ENCODE results near the gene RDH16. TPM values are rescaled to one million over a fixed set of nuclear protein-coding genes. Genes with fewer than 3 reads are reported as not detected.
"Not testable (repeated sequence)": the region's sequence is repeated elsewhere in the genome, so short reads cannot be mapped to it uniquely, and the experiment has no call there.

Gene RDH16
- total RNA-seq, 1 experiment from 2014 or later, result 0.08 TPM

DNA sequence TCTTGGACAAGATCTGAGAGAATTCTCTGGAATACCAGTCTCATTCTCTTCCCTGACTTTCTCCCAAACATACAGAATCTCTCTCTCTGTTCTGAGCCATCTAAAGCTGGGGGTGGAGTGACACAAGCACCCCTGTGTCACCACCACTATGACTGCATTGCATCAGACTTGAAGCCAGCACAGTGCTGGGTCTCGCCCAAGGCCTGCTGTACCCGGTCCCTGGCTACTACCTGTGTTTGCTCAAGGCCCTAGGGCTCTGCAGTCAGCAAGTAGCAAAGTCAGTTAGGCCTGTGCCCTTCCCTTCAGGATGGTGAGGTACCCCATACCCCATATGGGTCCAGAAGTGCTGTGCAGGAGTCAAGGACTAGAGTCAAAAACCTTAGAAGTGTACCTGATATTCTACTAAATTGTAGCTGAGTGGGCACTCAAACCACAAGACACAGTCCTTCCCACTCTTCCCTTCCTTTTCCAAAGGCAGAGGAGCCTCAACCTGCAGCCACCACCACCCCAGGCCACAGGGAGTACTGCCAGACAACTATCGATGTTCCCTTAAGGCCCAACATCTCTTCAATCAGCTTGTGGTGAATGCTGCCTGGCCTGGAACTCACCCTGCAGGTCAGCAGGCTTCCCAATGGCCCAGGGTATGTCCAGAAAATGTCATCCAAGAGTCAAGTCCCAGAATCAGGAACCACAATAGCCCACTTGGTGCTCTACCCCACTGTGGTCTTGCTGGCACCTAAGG is 21.2 kb upstream of the RDH16 start:
- intact Hi-C loops (cut with micrococcal nuclease; ENCODE audit: unreplicated experiment) (no loop called here), in situ Hi-C loops (cut with HindIII; ENCODE audit: low pct_unique_long_range_greater_than_20kb, low sequenced_read_pairs) (no loop called here)
- Histone ChIP-seq H3K4me1 (ENCODE audit: control insufficient read depth, insufficient read depth, low read length) (no peaks in the 10 kb centered on the region), H3K4me3 (ENCODE audit: low read depth in 2 of 2, low read length in 2 of 2) (no peak overlapping the region), H3K9me3 (ENCODE audit: control insufficient read depth, insufficient read depth, low read depth, low read length) (no peaks in the 10 kb centered on the region), H3K27me3 (ENCODE audit: control insufficient read depth, insufficient read depth, low read length) (no peaks in the 10 kb centered on the region), H3K36me3 (ENCODE audit: control insufficient read depth, insufficient read depth, low read length) (no peaks in the 10 kb centered on the region), H3K27ac (ENCODE audit: low read length) (no peak overlapping the region)
- no TSS peak for BruUV-seq (replicated peaks)
- DNase-seq (ENCODE audit: low read depth, low spot score) (no peak), ATAC-seq (no peak)
- CTCF ChIA-PET, result no interaction called here
- TF ChIP-seq POLR2AphosphoS5 (IDR thresholded peaks at IDR 0.05; ENCODE audit: low read depth, low read length) (no peak), SIN3A (IDR thresholded peaks at IDR 0.05; ENCODE audit: borderline replicate concordance, insufficient read depth, low read depth, low read length) (no peak), TCF7L2 (IDR thresholded peaks at IDR 0.05; ENCODE audit: low read depth, low read length) (no peak)
- TF ChIP-seq, protein P1, sequence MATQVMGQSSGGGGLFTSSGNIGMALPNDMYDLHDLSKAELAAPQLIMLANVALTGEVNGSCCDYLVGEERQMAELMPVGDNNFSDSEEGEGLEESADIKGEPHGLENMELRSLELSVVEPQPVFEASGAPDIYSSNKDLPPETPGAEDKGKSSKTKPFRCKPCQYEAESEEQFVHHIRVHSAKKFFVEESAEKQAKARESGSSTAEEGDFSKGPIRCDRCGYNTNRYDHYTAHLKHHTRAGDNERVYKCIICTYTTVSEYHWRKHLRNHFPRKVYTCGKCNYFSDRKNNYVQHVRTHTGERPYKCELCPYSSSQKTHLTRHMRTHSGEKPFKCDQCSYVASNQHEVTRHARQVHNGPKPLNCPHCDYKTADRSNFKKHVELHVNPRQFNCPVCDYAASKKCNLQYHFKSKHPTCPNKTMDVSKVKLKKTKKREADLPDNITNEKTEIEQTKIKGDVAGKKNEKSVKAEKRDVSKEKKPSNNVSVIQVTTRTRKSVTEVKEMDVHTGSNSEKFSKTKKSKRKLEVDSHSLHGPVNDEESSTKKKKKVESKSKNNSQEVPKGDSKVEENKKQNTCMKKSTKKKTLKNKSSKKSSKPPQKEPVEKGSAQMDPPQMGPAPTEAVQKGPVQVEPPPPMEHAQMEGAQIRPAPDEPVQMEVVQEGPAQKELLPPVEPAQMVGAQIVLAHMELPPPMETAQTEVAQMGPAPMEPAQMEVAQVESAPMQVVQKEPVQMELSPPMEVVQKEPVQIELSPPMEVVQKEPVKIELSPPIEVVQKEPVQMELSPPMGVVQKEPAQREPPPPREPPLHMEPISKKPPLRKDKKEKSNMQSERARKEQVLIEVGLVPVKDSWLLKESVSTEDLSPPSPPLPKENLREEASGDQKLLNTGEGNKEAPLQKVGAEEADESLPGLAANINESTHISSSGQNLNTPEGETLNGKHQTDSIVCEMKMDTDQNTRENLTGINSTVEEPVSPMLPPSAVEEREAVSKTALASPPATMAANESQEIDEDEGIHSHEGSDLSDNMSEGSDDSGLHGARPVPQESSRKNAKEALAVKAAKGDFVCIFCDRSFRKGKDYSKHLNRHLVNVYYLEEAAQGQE (IDR thresholded peaks at IDR 0.05; ENCODE audit: insufficient read depth in 1 of 2, low read depth in 2 of 2, low read length in 1 of 2), result no peak
- TF ChIP-seq, protein P2, sequence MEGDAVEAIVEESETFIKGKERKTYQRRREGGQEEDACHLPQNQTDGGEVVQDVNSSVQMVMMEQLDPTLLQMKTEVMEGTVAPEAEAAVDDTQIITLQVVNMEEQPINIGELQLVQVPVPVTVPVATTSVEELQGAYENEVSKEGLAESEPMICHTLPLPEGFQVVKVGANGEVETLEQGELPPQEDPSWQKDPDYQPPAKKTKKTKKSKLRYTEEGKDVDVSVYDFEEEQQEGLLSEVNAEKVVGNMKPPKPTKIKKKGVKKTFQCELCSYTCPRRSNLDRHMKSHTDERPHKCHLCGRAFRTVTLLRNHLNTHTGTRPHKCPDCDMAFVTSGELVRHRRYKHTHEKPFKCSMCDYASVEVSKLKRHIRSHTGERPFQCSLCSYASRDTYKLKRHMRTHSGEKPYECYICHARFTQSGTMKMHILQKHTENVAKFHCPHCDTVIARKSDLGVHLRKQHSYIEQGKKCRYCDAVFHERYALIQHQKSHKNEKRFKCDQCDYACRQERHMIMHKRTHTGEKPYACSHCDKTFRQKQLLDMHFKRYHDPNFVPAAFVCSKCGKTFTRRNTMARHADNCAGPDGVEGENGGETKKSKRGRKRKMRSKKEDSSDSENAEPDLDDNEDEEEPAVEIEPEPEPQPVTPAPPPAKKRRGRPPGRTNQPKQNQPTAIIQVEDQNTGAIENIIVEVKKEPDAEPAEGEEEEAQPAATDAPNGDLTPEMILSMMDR (IDR thresholded peaks at IDR 0.05), result no peak
- POLR2A ChIA-PET, result no interaction called here

DNA sequence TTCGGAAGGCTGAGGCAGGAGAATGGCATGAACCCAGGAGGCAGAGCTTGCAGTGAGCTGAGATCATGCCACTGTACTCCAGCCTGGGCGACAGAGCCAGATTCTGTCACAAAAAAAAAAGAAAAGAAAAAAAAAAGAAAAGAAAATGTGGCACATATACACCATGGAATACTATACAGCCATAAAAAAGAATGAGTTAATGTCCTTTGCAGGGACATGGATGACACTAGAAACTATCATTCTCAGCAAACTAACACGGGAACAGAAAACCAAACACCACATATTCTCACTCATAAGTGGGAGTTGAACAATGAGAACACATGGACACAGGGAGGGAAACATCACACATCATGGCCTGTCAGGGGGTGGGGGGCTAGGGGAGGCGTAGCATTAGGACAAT is 20.0 kb upstream of the RDH16 start:
- in situ Hi-C loops (cut with HindIII; ENCODE audit: low pct_unique_long_range_greater_than_20kb, low sequenced_read_pairs); H3K9me3 ChIP-seq (ENCODE audit: control insufficient read depth, insufficient read depth, low read depth, low read length); DNase-seq (ENCODE audit: low read depth, low spot score); H3K36me3 ChIP-seq (ENCODE audit: control insufficient read depth, insufficient read depth, low read length); BruUV-seq (replicated peaks); H3K4me1 ChIP-seq (ENCODE audit: control insufficient read depth, insufficient read depth, low read length); CTCF ChIA-PET; POLR2A ChIA-PET; ATAC-seq; H3K27ac ChIP-seq (ENCODE audit: low read length); H3K27me3 ChIP-seq (ENCODE audit: control insufficient read depth, insufficient read depth, low read length); intact Hi-C loops (cut with micrococcal nuclease; ENCODE audit: unreplicated experiment); H3K4me3 ChIP-seq (ENCODE audit: low read depth in 2 of 2, low read length in 2 of 2): not testable (repeated sequence)

DNA sequence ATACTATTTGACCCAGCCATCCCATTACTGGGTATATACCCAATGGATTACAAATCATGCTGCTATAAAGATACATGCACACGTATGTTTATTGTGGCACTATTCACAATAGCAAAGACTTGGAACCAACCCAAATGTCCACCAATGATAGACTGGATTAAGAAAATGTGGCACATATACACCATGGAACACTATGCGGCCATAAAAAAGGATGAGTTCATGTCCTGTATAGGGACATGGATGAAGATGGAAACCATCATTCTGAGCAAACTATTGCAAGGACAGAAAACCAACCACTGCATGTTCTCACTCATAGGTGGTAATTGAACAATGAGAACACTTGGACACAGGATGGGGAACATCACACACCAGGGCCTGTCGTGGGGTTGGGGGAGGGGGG is 16.8 kb upstream of the RDH16 start:
- H3K36me3 ChIP-seq (ENCODE audit: control insufficient read depth, insufficient read depth, low read length); DNase-seq (ENCODE audit: low read depth, low spot score); CTCF ChIA-PET; POLR2A ChIA-PET; H3K4me1 ChIP-seq (ENCODE audit: control insufficient read depth, insufficient read depth, low read length); BruUV-seq (replicated peaks); ATAC-seq; H3K4me3 ChIP-seq (ENCODE audit: low read depth in 2 of 2, low read length in 2 of 2); H3K27me3 ChIP-seq (ENCODE audit: control insufficient read depth, insufficient read depth, low read length); H3K9me3 ChIP-seq (ENCODE audit: control insufficient read depth, insufficient read depth, low read depth, low read length); in situ Hi-C loops (cut with HindIII; ENCODE audit: low pct_unique_long_range_greater_than_20kb, low sequenced_read_pairs); intact Hi-C loops (cut with micrococcal nuclease; ENCODE audit: unreplicated experiment); H3K27ac ChIP-seq (ENCODE audit: low read length): not testable (repeated sequence)

DNA sequence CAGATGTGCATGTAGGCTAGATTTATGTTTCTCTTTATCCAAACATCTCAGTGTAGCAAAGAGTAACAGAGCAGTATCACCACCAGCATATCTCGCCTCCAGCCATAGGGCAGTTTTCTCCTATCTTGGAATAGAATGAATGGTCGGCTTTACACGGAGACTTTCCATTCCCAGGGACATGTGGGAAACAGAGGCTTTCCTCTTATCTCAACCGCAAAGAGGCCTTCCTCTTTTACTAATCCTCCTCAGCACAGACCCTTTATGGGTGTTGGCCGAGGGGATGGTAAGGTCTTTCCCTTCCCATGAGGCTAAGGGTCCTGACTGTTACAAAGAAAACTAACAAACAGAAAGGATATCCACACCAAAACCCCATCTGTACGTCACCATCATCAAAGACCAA is 11.5 kb upstream of the RDH16 start:
- DNase-seq (ENCODE audit: low read depth, low spot score); H3K4me1 ChIP-seq (ENCODE audit: control insufficient read depth, insufficient read depth, low read length); H3K4me3 ChIP-seq (ENCODE audit: low read depth in 2 of 2, low read length in 2 of 2); H3K27ac ChIP-seq (ENCODE audit: low read length); intact Hi-C loops (cut with micrococcal nuclease; ENCODE audit: unreplicated experiment); BruUV-seq (replicated peaks); H3K27me3 ChIP-seq (ENCODE audit: control insufficient read depth, insufficient read depth, low read length); POLR2A ChIA-PET; H3K9me3 ChIP-seq (ENCODE audit: control insufficient read depth, insufficient read depth, low read depth, low read length); H3K36me3 ChIP-seq (ENCODE audit: control insufficient read depth, insufficient read depth, low read length); in situ Hi-C loops (cut with HindIII; ENCODE audit: low pct_unique_long_range_greater_than_20kb, low sequenced_read_pairs); ATAC-seq; CTCF ChIA-PET: not testable (repeated sequence)

DNA sequence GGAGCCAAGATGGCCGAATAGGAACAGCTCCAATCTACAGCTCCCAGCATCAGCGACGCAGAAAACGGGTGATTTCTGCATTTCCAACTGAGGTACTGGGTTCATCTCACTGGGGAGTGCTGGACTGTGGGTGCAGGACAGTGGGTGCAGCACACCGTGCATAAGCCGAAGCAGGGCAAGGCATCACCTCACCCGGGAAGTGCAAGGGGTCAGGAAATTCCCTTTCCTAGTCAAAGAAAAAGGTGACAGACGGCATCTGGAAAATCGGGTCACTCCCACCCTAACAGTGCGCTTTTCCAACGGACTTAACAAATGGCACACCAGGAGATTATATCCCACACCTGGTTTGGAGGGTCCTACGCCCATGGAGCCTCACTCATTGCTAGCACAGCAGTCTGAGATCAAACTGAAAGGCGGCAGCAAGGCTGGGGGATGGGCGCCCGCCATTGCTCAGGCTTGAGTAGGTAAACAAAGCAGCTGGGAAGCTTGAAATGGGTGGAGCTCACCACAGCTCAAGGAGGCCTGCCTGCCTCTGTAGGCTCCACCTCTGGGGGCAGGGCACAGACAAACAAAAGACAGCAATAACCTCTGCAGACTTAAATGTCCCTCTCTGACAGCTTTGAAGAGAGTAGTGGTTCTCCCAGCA is 8.7 kb upstream of the RDH16 start:
- intact Hi-C loops (cut with micrococcal nuclease; ENCODE audit: unreplicated experiment); H3K27me3 ChIP-seq (ENCODE audit: control insufficient read depth, insufficient read depth, low read length); BruUV-seq (replicated peaks); in situ Hi-C loops (cut with HindIII; ENCODE audit: low pct_unique_long_range_greater_than_20kb, low sequenced_read_pairs); H3K27ac ChIP-seq (ENCODE audit: low read length); H3K9me3 ChIP-seq (ENCODE audit: control insufficient read depth, insufficient read depth, low read depth, low read length); POLR2A ChIA-PET; CTCF ChIA-PET; H3K36me3 ChIP-seq (ENCODE audit: control insufficient read depth, insufficient read depth, low read length); H3K4me1 ChIP-seq (ENCODE audit: control insufficient read depth, insufficient read depth, low read length); DNase-seq (ENCODE audit: low read depth, low spot score); ATAC-seq; H3K4me3 ChIP-seq (ENCODE audit: low read depth in 2 of 2, low read length in 2 of 2): not testable (repeated sequence)

Data from Panc1 (cell line).